Fibroblast of the aortic adventitia (primary cell): ENCODE measurements around the gene TARP.

Source experiments
- DNase-seq: peaks from one replicate; pipeline ENCODE4 v3.0.0-alpha.2; 2010; ENCODE audit warnings: low read depth
- H3K4me3 ChIP-seq: 2 replicates; pipeline ENCODE4 v1.5.1; 2011; ENCODE audit warnings: low read depth, mild to moderate bottlenecking, control low read depth, low read length, moderate library complexity
- TF ChIP-seq, protein P1 (sequence below): IDR thresholded peaks from 2 replicates; pipeline ENCODE4 v1.5.1; 2011; ENCODE audit warnings: mild to moderate bottlenecking, low read length, control low read depth, inconsistent platforms; ENCODE audit not compliant: insufficient read depth

TARP gene

GRCh38 chr7:38291650-38292049, 18.2 kb upstream of the TARP start:
- TF ChIP-seq, protein P1, sequence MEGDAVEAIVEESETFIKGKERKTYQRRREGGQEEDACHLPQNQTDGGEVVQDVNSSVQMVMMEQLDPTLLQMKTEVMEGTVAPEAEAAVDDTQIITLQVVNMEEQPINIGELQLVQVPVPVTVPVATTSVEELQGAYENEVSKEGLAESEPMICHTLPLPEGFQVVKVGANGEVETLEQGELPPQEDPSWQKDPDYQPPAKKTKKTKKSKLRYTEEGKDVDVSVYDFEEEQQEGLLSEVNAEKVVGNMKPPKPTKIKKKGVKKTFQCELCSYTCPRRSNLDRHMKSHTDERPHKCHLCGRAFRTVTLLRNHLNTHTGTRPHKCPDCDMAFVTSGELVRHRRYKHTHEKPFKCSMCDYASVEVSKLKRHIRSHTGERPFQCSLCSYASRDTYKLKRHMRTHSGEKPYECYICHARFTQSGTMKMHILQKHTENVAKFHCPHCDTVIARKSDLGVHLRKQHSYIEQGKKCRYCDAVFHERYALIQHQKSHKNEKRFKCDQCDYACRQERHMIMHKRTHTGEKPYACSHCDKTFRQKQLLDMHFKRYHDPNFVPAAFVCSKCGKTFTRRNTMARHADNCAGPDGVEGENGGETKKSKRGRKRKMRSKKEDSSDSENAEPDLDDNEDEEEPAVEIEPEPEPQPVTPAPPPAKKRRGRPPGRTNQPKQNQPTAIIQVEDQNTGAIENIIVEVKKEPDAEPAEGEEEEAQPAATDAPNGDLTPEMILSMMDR, result no peak
- H3K4me3 ChIP-seq, result no peak overlapping the region

DNA sequence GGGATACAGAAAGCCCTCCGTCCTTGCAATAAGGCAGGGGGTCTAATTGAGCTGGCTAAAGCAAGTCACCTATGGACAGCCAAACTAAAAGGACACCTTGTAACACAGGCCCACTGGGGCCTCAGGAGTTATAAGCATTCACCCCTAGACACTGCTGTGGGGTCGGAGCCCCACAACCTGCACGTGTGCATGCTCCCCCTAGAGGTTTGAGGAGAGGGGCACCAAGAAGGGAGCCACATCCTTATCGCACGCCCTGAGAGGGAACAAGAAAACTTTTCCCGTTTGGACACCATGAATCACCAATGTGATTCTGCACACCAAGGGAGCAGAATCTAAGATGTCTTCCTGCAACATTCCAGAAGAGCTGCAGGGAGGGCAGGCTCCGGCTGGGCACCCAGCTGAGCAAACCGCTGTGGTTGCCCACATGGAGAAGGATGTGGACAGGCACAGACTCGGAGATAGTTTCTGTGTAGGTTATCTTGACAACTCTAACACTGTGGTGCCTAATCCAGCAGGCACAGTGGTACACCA, 17.7 kb upstream of the TARP start:
- no peak for DNase-seq
- no peak overlapping the region for H3K4me3 ChIP-seq
- TF ChIP-seq, protein P1, result no peak

More at GRCh38 chr7:38291650-38292049, 18.2 kb upstream of the TARP start:
- DNase-seq, result no peak

DNA sequence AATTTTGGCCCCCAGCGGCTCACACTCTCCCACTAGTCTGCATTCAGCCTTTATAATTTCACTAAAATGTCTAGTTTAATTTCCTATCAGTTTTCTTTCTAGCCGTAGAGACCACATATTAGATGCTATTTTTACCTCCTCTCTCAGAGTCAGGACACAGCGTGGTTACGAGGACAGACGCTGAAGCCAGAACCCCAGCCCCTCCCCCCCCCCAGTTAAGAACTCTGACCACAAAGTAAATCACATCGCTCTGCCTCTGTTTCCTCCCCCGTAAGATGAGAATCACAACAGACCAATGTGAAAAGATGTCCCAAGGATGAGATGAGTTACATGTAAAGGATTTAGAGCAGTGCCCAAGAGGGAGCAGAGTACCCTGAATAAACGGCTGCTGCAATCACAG, 11.1 kb upstream of the TARP start:
- DNase-seq, result no peak
- no peak overlapping the region for H3K4me3 ChIP-seq
- TF ChIP-seq, protein P1, result no peak

DNA sequence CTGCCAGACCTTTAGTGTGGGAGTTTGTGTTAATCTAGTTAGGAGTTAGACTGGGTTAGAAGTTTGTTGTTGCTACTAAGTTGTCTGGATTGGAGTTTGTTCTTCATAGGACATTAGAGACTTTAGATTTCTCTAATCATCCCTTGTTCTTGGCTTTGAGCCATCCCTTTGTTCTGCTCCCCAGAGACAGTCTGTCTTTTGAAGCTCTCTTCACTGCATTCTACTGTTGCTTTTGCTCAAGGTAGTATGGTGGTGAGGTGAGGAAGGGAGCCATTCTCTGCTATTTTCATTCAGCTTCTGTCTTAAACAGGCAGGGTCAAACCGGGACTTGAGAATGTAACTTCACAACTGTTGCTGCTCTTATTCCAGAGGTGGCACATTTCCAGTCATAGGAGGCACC, 10.4 kb upstream of the TARP start:
- no peak overlapping the region for H3K4me3 ChIP-seq
- DNase-seq, result no peak
- TF ChIP-seq, protein P1, result no peak

DNA sequence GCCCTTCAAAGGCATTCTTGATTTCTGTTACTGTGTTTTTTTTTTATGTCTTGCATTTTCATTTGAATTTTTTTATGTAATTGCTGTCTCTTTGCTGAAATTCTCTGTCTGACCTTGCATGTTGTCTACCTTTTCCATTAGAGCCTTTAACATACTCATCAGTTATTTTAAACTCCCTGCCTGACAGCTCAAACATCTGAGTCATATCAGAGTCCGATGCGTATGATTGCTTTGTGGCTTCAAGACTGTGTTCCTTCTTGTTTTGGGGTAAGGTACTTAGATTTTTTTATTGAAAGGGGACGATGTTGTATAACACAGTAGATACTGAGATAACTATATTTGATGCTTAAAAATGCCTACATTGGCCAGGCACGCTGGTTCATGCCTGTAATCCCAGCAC, 9.7 kb upstream of the TARP start:
- H3K4me3 ChIP-seq, result no peak overlapping the region
- TF ChIP-seq, protein P1, result no peak
- DNase-seq, result no peak

DNA sequence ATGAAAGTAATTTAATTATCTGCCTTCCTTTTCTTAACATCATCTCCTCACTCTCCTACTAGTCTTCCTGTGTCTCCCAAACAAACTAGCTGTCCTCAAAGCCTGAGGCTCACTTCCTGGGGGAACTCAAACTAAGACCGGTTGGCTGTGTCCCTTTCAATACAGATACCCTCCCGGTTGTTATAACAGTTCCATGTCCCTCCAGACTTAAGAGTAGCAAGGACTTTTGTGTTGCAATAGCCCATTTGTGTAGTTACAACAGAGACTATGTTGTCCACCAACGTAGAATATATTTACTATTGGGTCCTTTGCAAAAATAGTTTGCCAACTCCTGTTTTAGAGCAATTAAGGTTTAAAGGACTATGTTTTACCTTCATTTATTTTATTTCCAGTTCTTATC, 8.6 kb upstream of the TARP start:
- no peak overlapping the region for H3K4me3 ChIP-seq
- DNase-seq, result no peak
- TF ChIP-seq, protein P1, result no peak

- H3K4me3 ChIP-seq, result no peak overlapping the region
- no peak for DNase-seq
- TF ChIP-seq, protein P1, result no peak
Observed at GRCh38 chr7:38281266-38281665, 7.8 kb upstream of the TARP start.
